ENCODE results near the gene CCDC81.

The CCDC81 gene

GRCh38 chr11:86370922-86371594 lies 3.6 kb upstream of the CCDC81 start:
- Histone ChIP-seq H3K36me3 (ENCODE audit: control insufficient read depth, low read length) (no peaks in the 10 kb centered on the region), H3K9me2 (replicated peaks; ENCODE audit: control insufficient read depth, low read length) (no peaks in the 10 kb centered on the region; the same call in 1 of the 2 replicates), H3K79me2 (ENCODE audit: control insufficient read depth, low read length) (no peaks in the 10 kb centered on the region), H3K4me2 (ENCODE audit: low read length) (no peak overlapping the region), H3K27me3 (ENCODE audit: control insufficient read depth, low read length) (peaks cover 5% of the 10 kb centered on the region; the same call in 1 of the 2 replicates), H3K4me1 (ENCODE audit: control insufficient read depth, low read length) (no peaks in the 10 kb centered on the region), H3K9me3 (ENCODE audit: control insufficient read depth, insufficient read depth, low read length) (no peaks in the 10 kb centered on the region), H4K20me1 (ENCODE audit: control insufficient read depth, insufficient read depth, low read depth, low read length) (no peaks in the 10 kb centered on the region), H3F3A (ENCODE audit: control insufficient read depth, insufficient read depth) (no peaks in the 10 kb centered on the region), H3K27ac (ENCODE audit: low read depth, low read length) (no peak overlapping the region), H3K4me3 (ENCODE audit: low read length) (no peak overlapping the region)
- TF ChIP-seq, protein P1, sequence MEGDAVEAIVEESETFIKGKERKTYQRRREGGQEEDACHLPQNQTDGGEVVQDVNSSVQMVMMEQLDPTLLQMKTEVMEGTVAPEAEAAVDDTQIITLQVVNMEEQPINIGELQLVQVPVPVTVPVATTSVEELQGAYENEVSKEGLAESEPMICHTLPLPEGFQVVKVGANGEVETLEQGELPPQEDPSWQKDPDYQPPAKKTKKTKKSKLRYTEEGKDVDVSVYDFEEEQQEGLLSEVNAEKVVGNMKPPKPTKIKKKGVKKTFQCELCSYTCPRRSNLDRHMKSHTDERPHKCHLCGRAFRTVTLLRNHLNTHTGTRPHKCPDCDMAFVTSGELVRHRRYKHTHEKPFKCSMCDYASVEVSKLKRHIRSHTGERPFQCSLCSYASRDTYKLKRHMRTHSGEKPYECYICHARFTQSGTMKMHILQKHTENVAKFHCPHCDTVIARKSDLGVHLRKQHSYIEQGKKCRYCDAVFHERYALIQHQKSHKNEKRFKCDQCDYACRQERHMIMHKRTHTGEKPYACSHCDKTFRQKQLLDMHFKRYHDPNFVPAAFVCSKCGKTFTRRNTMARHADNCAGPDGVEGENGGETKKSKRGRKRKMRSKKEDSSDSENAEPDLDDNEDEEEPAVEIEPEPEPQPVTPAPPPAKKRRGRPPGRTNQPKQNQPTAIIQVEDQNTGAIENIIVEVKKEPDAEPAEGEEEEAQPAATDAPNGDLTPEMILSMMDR (IDR thresholded peaks at IDR 0.05; ENCODE audit: low read depth, low read length, poor library complexity, severe bottlenecking), result no peak
- TF ChIP-seq EZH2phosphoT487 (IDR thresholded peaks at IDR 0.05; ENCODE audit: borderline replicate concordance, low read length), result no peak

GRCh38 chr11:86372041-86372440 lies 2.6 kb upstream of the CCDC81 start:
- no peaks in the 10 kb centered on the region for H4K20me1 ChIP-seq (ENCODE audit: control insufficient read depth, insufficient read depth, low read depth, low read length)
- H3K9me2 ChIP-seq (replicated peaks; ENCODE audit: control insufficient read depth, low read length), result no peaks in the 10 kb centered on the region; the same call in 1 of the 2 replicates
- H3F3A ChIP-seq (ENCODE audit: control insufficient read depth, insufficient read depth), result no peaks in the 10 kb centered on the region
- H3K4me2 ChIP-seq (ENCODE audit: low read length), result no peak overlapping the region
- no peaks in the 10 kb centered on the region for H3K9me3 ChIP-seq (ENCODE audit: control insufficient read depth, insufficient read depth, low read length)
- H3K4me3 ChIP-seq (ENCODE audit: low read length), result no peak overlapping the region
- H3K27ac ChIP-seq (ENCODE audit: low read depth, low read length), result no peak overlapping the region
- TF ChIP-seq EZH2phosphoT487 (IDR thresholded peaks at IDR 0.05; ENCODE audit: borderline replicate concordance, low read length), result no peak
- no peaks in the 10 kb centered on the region for H3K36me3 ChIP-seq (ENCODE audit: control insufficient read depth, low read length)
- H3K79me2 ChIP-seq (ENCODE audit: control insufficient read depth, low read length), result no peaks in the 10 kb centered on the region
- no peaks in the 10 kb centered on the region for H3K4me1 ChIP-seq (ENCODE audit: control insufficient read depth, low read length)
- peaks cover 5% of the 10 kb centered on the region; the same call in 1 of the 2 replicates for H3K27me3 ChIP-seq (ENCODE audit: control insufficient read depth, low read length)

- H3K4me1 ChIP-seq (ENCODE audit: control insufficient read depth, low read length), result no peaks in the 10 kb centered on the region
- H3K4me2 ChIP-seq (ENCODE audit: low read length), result no peak overlapping the region
- H3F3A ChIP-seq (ENCODE audit: control insufficient read depth, insufficient read depth), result no peaks in the 10 kb centered on the region
- no peaks in the 10 kb centered on the region for H4K20me1 ChIP-seq (ENCODE audit: control insufficient read depth, insufficient read depth, low read depth, low read length)
- TF ChIP-seq, protein P1 (IDR thresholded peaks at IDR 0.05; ENCODE audit: low read depth, low read length, poor library complexity, severe bottlenecking), result no peak
- TF ChIP-seq EZH2phosphoT487 (IDR thresholded peaks at IDR 0.05; ENCODE audit: borderline replicate concordance, low read length), result no peak
- no peaks in the 10 kb centered on the region for H3K9me3 ChIP-seq (ENCODE audit: control insufficient read depth, insufficient read depth, low read length)
- no peaks in the 10 kb centered on the region for H3K36me3 ChIP-seq (ENCODE audit: control insufficient read depth, low read length)
- no peaks in the 10 kb centered on the region for H3K79me2 ChIP-seq (ENCODE audit: control insufficient read depth, low read length)
- H3K9me2 ChIP-seq (replicated peaks; ENCODE audit: control insufficient read depth, low read length), result no peaks in the 10 kb centered on the region; the same call in 1 of the 2 replicates
- H3K27ac ChIP-seq (ENCODE audit: low read depth, low read length), result no peak overlapping the region
- H3K27me3 ChIP-seq (ENCODE audit: control insufficient read depth, low read length), result peaks cover 5% of the 10 kb centered on the region; the same call in 1 of the 2 replicates
- H3K4me3 ChIP-seq (ENCODE audit: low read length), result no peak overlapping the region
Observed at GRCh38 chr11:86372586-86372985, 2.1 kb upstream of the CCDC81 start.

- no peak overlapping the region for H3K4me3 ChIP-seq (ENCODE audit: low read length)
- H3F3A ChIP-seq (ENCODE audit: control insufficient read depth, insufficient read depth), result no peaks in the 10 kb centered on the region
- H3K36me3 ChIP-seq (ENCODE audit: control insufficient read depth, low read length), result no peaks in the 10 kb centered on the region
- H3K27ac ChIP-seq (ENCODE audit: low read depth, low read length), result no peak overlapping the region
- peaks cover 5% of the 10 kb centered on the region; the same call in 1 of the 2 replicates for H3K27me3 ChIP-seq (ENCODE audit: control insufficient read depth, low read length)
- H4K20me1 ChIP-seq (ENCODE audit: control insufficient read depth, insufficient read depth, low read depth, low read length), result no peaks in the 10 kb centered on the region
- H3K9me2 ChIP-seq (replicated peaks; ENCODE audit: control insufficient read depth, low read length), result no peaks in the 10 kb centered on the region; the same call in 1 of the 2 replicates
- no peak overlapping the region for H3K4me2 ChIP-seq (ENCODE audit: low read length)
- H3K79me2 ChIP-seq (ENCODE audit: control insufficient read depth, low read length), result no peaks in the 10 kb centered on the region
- TF ChIP-seq, protein P1 (IDR thresholded peaks at IDR 0.05; ENCODE audit: low read depth, low read length, poor library complexity, severe bottlenecking), result no peak
- no peak for TF ChIP-seq EZH2phosphoT487 (IDR thresholded peaks at IDR 0.05; ENCODE audit: borderline replicate concordance, low read length)
- H3K9me3 ChIP-seq (ENCODE audit: control insufficient read depth, insufficient read depth, low read length), result no peaks in the 10 kb centered on the region
- H3K4me1 ChIP-seq (ENCODE audit: control insufficient read depth, low read length), result no peaks in the 10 kb centered on the region
Observed at GRCh38 chr11:86374069-86374468, 618 bp upstream of the CCDC81 start.
